Measurements from ENCODE around the gene NUP205. TPM values are rescaled to one million over a fixed set of nuclear protein-coding genes. Genes with fewer than 3 reads are reported as not detected.

The NUP205 gene
- total RNA-seq, 1 experiment from 2014 or later, result 171 TPM

GRCh38 chr7:135601182-135601581 lies 43.5 kb downstream of the NUP205 start:
- no peak overlapping the region for H3K4me3 Mint-ChIP-seq
- POLR2A ChIA-PET, result no interaction called here
- no peaks in the 10 kb centered on the region for H3K9me3 Mint-ChIP-seq
- TF ChIP-seq ATF3 (CRISPR knock-in tag; conservative IDR thresholded peaks at IDR 0.05) (no peak), TP53 (CRISPR knock-in tag; IDR thresholded peaks at IDR 0.05) (no peak), MLX (CRISPR knock-in tag; IDR thresholded peaks at IDR 0.05) (no peak), NR2C2 (CRISPR knock-in tag; IDR thresholded peaks at IDR 0.05) (no peak), AFF4 (CRISPR knock-in tag; IDR thresholded peaks at IDR 0.05; ENCODE audit: borderline replicate concordance) (no peak)
- no peak overlapping the region for H3K27ac Mint-ChIP-seq
- peaks cover 78% of the 10 kb centered on the region for H3K36me3 Mint-ChIP-seq
- no peak for ATAC-seq
- H3K27me3 Mint-ChIP-seq (ENCODE audit: low read depth), result no peaks in the 10 kb centered on the region
- H3K4me1 Mint-ChIP-seq, result no peaks in the 10 kb centered on the region
- DNase-seq (ENCODE audit: low spot score), result no peak
- CTCF ChIA-PET, result no interaction called here

- TF ChIP-seq USF2 (CRISPR knock-in tag; IDR thresholded peaks at IDR 0.05), result no peak
- no peak for TF ChIP-seq ZNF317 (CRISPR knock-in tag; IDR thresholded peaks at IDR 0.05; ENCODE audit: borderline replicate concordance, low read depth)
- no peak for TF ChIP-seq CTCF (IDR thresholded peaks at IDR 0.05)
- no peak for TF ChIP-seq SOX15 (CRISPR knock-in tag; IDR thresholded peaks at IDR 0.05)
- no peak for TF ChIP-seq MLX (CRISPR knock-in tag; IDR thresholded peaks at IDR 0.05)
- no peak for TF ChIP-seq AFF4 (CRISPR knock-in tag; IDR thresholded peaks at IDR 0.05; ENCODE audit: borderline replicate concordance)
- TF ChIP-seq OVOL2 (CRISPR knock-in tag; IDR thresholded peaks at IDR 0.05; ENCODE audit: borderline replicate concordance), result no peak
- TF ChIP-seq ZNF121 (CRISPR knock-in tag; IDR thresholded peaks at IDR 0.05), result no peak
- no peak for TF ChIP-seq ATF2 (CRISPR knock-in tag; IDR thresholded peaks at IDR 0.05; ENCODE audit: borderline replicate concordance, low read depth)
- TF ChIP-seq ZNF423 (CRISPR knock-in tag; IDR thresholded peaks at IDR 0.05), result no peak
- TF ChIP-seq RORB (CRISPR knock-in tag; IDR thresholded peaks at IDR 0.05), result no peak
- TF ChIP-seq ZNF232 (CRISPR knock-in tag; IDR thresholded peaks at IDR 0.05), result no peak
- CTCF ChIA-PET, result interaction anchor here (1.1 kb wide), 1 partner anchor 43 kb away, joined by 3 read pairs; no protein-coding TSS in a partner anchor
- no peak for DNase-seq (ENCODE audit: low spot score)
- POLR2A ChIA-PET, result interaction anchor here (0.7 kb wide), 1 partner anchor 1170 kb away, joined by 4 read pairs; no protein-coding TSS in a partner anchor
- no peaks in the 10 kb centered on the region for H3K4me1 Mint-ChIP-seq
- no peak for ATAC-seq
- H3K9me3 Mint-ChIP-seq, result no peaks in the 10 kb centered on the region
- H3K4me3 Mint-ChIP-seq, result no peak overlapping the region
- H3K27me3 Mint-ChIP-seq (ENCODE audit: low read depth), result no peaks in the 10 kb centered on the region
- H3K36me3 Mint-ChIP-seq, result peaks cover 83% of the 10 kb centered on the region
- no peak overlapping the region for H3K27ac Mint-ChIP-seq
These were observed 44.6 kb downstream of the NUP205 start for GRCh38 chr7:135602304-135602703.

All from WTC11 (cell line).